ENCODE measurements around the gene TMEM87B.
"Not testable (repeated sequence)": the region's sequence is repeated elsewhere in the genome, so short reads cannot be mapped to it uniquely, and the experiment has no call there.

The TMEM87B gene

DNA sequence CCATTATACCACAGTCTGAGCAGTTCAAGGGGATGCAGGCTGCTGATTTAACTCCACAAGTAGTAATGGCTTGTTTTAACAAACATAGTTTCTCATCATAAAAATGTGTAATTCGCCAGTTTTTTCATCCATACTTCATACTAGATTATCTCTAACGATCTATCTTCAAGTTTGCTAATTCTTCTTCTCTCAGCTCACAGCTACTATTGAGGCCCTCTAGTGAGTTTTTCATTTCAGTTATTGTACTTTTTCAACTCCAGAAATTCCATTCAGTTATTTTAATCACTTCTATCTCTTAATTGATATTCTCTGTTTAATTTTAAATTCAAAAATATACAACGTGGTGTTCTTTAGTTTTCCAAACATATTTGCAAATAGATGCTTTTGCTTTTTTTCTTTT lies 20.1 kb upstream of the TMEM87B start:
- no peak for DNase-seq

- DNase-seq, result no peak
Measured at GRCh38 chr2:112035786-112036185, 19.3 kb upstream of the TMEM87B start.

GRCh38 chr2:112039556-112039955 lies 15.5 kb upstream of the TMEM87B start:
- DNase-seq, result not testable (repeated sequence)

GRCh38 chr2:112040066-112040465 lies 15.0 kb upstream of the TMEM87B start:
- not testable (repeated sequence) for DNase-seq

DNA sequence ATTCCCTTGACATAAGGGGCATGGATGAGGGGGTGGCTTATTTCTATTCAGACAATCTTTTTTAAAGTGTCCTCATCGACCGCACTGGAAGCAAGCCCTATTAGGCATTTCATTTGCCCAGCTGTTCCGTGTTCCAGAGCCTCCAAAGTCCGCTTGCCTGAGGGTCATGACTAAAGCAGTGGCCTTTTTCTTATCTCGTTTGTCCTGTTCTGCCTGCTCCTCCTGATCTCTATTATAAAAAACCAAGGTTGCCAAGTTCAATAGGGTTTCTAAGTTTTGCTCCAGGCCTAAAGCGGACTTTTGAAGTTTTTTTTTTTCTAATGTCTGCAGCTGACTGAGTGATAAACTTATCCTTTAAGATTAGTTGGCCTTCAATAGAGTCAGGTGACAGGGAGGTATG lies 13.6 kb upstream of the TMEM87B start:
- not testable (repeated sequence) for DNase-seq

DNA sequence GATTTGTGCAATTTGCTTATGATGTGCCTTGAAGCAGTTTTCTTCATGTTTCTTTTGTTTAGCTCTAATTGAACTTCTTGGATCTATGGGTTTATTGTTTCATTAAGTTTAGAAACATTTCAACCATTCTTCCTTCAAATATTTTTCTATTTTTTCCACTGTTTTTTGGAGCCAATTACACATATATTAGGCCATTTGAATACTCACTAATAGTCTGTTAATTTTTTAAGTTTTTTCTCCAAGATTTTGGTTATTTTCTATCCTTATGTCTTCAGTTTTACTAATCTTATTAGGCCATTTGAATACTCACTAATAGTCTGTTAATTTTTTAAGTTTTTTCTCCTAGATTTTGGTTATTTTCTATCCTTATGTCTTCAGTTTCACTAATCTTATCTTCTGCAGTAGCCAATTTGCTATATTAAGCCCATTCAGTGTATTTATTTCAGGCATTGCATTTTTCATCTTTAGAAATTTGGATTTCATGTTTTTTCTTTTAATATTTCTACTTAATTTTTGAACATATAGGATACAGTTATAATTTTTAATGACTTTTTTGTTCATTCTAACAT lies 9.5 kb upstream of the TMEM87B start:
- DNase-seq, result no peak

- DNase-seq, result no peak
Measured at GRCh38 chr2:112046231-112046630, 8.8 kb upstream of the TMEM87B start.

DNA sequence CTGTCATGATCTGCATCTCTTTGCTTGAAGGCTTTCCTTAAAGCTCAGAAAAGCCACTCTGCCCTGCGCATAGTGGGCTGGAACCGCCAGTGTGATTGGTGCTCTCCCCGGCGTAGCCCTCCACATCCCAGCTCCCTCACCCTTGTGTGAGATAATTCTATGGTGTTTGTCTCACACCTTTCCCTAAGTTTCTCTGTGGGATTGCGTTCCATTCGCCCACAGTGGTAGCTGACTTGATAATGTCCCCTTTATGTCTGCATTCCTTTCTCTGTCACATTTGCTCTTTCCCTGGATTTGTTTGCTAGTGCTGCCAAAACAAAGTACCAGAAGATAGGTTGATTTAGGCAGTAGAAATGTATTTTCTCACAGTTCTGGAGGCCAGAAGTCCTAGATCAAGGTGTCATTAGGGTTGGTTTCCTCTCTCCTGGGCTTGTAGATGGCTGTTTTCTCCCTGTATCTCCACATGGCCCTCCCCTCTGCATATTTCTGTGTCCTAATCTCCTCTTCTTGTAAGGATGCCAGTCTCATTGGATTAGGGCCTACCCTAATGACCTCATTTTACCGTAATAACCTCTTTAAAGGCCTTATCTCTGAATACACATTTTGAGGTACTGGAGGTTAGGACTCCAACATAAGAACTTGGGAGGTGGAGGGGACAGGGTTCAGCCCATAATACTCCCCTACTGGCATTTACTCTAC lies 7.4 kb upstream of the TMEM87B start:
- DNase-seq, result no peak

GRCh38 chr2:112048236-112048592 lies 6.9 kb upstream of the TMEM87B start:
- no peak for DNase-seq

DNA sequence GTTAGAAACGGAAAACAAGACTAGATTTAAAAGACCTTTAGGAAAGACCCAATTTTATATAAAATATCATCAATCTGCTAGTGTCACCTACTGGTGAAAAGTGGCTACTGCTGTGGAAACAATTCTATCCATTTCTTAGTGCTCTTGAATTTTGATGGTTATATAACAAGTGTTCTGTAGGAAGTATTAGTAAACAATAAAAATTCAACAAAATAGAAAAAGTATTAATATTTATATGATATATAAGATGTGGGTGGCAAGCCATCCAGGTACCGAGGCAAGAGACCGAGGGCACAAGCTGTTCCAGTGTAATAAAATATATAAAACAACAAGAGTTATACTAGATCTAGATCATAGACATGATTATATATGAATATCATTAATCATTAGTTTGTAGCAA lies 6.2 kb upstream of the TMEM87B start:
- peak; percentile 59 for DNase-seq

DNA sequence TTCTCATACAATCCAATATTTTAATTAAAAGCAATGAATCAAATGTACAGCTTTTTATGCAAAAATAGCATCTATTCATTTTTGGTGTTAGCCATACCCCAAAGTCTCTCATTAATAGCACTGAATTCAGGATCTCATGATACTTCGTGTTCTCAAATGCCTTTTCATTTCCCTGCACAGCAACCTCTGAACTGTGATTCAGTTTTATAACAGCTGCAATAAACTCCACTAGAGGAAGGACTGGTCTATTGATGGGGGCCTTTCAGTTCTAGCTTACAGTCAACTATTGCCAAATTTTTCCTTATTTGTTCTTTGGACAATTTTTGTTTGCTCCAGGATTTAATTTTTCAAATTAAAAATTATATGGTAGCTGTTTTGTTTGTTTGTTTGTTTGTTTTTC lies 4.8 kb upstream of the TMEM87B start:
- no peak for DNase-seq

- peak; percentile 52 for DNase-seq
Measured at GRCh38 chr2:112053917-112054846, 887 bp upstream of the TMEM87B start.

- DNase-seq, result no peak
Measured at GRCh38 chr2:112055730-112056625, 909 bp downstream of the TMEM87B start.

DNA sequence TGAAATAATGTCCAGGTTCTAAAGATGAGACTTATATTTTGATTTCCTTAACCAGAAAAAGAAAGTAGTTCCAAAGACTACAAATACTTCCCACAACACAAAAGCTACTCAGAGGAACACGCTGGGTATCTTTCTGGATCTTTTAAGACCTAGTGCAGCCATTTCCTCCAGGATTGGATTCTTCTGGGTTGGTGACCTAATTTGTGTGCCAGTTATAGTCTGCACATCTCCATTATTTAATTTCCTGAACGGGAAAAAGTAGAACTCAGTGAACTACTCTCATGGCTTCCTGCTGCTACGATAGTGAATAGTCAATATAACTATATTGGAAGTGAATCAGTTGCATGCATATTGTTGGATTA lies 1.5 kb downstream of the TMEM87B start:
- DNase-seq, result no peak

DNA sequence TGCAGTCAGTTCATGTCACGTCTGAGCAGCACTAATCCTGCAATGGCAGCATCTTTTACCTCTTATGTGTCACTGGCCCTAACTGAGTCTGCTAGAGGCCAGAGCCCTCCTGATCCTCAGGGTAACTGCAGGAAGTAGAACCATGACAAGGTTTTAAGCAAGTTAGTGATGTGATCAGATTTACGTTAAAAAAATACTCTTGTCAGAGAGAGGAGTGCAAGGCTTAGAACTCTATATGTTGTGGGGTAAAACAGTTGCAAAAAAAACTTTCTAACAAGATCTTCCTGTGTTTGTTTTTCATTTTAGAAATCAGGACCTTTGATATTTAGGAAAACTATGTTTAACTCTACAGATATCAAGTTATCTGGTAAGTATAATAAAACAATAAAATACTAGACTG lies 4.6 kb downstream of the TMEM87B start:
- no peak for DNase-seq

DNA sequence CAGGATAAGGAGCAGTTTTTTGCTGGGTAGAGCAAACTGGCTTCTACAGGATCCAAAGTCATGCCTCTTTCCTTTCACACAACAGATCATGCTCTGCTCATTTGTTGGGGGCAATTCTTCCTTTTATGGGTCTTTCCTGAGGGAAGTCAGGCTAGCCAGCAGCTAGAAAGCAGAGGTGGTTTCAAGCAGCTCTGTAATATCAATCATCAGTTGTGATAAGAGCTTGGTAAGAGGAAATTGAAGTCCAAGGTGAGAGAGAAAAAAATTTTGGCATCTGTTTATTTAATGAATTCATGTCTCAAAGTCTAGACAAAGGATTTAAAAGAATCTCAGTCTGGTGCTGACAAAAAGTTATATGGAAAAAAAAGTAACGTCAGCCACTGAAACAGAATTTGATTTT lies 6.2 kb downstream of the TMEM87B start:
- no peak for DNase-seq

- no peak for DNase-seq
Measured at GRCh38 chr2:112061840-112062239, 6.8 kb downstream of the TMEM87B start.

- no peak for DNase-seq
Measured at GRCh38 chr2:112062894-112063293, 7.8 kb downstream of the TMEM87B start.

- DNase-seq, result no peak
Measured at GRCh38 chr2:112065486-112065885, 10.4 kb downstream of the TMEM87B start.

- DNase-seq, result no peak
Measured at GRCh38 chr2:112065966-112066365, 10.9 kb downstream of the TMEM87B start.

GRCh38 chr2:112069794-112070193 lies 14.7 kb downstream of the TMEM87B start:
- DNase-seq, result not testable (repeated sequence)

DNA sequence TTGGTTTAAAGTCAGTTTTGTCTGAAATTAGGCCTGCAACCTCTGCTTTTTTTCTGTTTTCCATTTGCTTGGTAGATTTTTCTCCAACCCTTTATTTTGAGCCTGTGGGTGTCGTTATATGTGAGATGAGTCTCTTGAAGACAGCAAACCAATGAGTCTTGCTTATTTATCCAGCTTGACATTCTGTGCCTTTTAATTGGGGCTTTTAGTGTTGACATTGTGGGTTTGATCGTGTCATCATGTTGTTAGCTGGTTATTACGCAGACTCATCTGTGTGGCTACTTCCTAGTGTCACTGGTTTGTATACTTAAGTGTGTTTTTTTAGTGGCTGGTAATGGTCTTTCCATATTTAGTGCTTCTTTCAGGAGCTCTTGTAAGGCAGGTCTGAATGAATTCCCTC lies 18.8 kb downstream of the TMEM87B start:
- DNase-seq, result no peak

DNA sequence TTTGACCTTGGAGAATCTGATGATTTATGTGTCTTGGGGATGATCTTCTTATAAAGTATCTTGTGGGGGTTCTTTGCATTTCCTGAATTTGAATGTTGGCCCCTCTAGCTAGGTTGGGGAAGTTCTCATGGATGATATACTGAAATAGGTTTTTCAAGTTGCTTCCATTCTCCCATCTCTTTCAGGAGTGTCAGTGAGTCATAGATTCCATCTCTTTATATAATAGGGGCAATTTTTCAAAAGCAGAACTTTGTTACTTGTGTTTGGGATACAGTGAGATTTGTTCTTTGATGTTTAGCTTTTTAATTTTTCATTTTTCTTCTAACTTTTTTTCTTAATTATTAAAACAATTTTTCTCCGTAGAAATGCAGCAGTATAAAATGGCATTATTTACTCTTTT lies 19.4 kb downstream of the TMEM87B start:
- no peak for DNase-seq
